ENCODE results near the gene KIRREL2. TPM values are rescaled to one million over a fixed set of nuclear protein-coding genes. Genes with fewer than 3 reads are reported as not detected.
"Not testable (repeated sequence)": the region's sequence is repeated elsewhere in the genome, so short reads cannot be mapped to it uniquely, and the experiment has no call there.

KIRREL2 gene
- total RNA-seq, 2 donors from 2014 or later, result 0.06 TPM; not detected in 1

- intact Hi-C loops (cut with DNase I), result no loop called here
- ATAC-seq (no peak), DNase-seq (no peak)
Observed at GRCh38 chr19:35889370-35890112, 32.8 kb downstream of the KIRREL2 start.

GRCh38 chr19:35890113-35890650, 33.5 kb downstream of the KIRREL2 start:
- ATAC-seq (no peak), DNase-seq (no peak)
- intact Hi-C loops (cut with DNase I), result no loop called here

- ATAC-seq; intact Hi-C loops (cut with DNase I); DNase-seq: not testable (repeated sequence)
Observed at GRCh38 chr19:35891819-35892218, 35.1 kb downstream of the KIRREL2 start.

- DNase-seq (no peak), ATAC-seq (no peak)
- intact Hi-C loops (cut with DNase I), result no loop called here
Observed at GRCh38 chr19:35894342-35894741, 37.6 kb downstream of the KIRREL2 start.

- ATAC-seq, result no peak
- DNase-seq, result no peak
- intact Hi-C loops (cut with DNase I), result no loop called here
Observed at GRCh38 chr19:35895911-35896642, 39.4 kb downstream of the KIRREL2 start.

GRCh38 chr19:35896643-35897040, 39.9 kb downstream of the KIRREL2 start:
- DNase-seq, result no peak
- intact Hi-C loops (cut with DNase I), result no loop called here

GRCh38 chr19:35897706-35898451, 41.2 kb downstream of the KIRREL2 start:
- ATAC-seq (no peak), DNase-seq (no peak)
- intact Hi-C loops (cut with DNase I), result no loop called here

More at GRCh38 chr19:35896643-35897040, 39.9 kb downstream of the KIRREL2 start:
- ATAC-seq, result no peak

GRCh38 chr19:35898499-35898809, 41.7 kb downstream of the KIRREL2 start:
- ATAC-seq (no peak), DNase-seq (no peak)
- intact Hi-C loops (cut with DNase I), result no loop called here

GRCh38 chr19:35899547-35900214, 43.0 kb downstream of the KIRREL2 start:
- ATAC-seq, result peak; percentile 87
- DNase-seq, result peak; percentile 88
- intact Hi-C loops (cut with DNase I), result no loop called here

- no peak for ATAC-seq
- no peak for DNase-seq
- intact Hi-C loops (cut with DNase I), result no loop called here
Observed at GRCh38 chr19:35901055-35901644, 44.4 kb downstream of the KIRREL2 start.

- ATAC-seq (no peak), DNase-seq (no peak)
- intact Hi-C loops (cut with DNase I), result no loop called here
Observed at GRCh38 chr19:35901854-35902661, 45.3 kb downstream of the KIRREL2 start, which contains the start of gene HCST. Gene HCST (plus strand): TSS chr19:35902529. CDS start chr19:35902594, 65 bp downstream.

- DNase-seq (no peak), ATAC-seq (no peak)
- intact Hi-C loops (cut with DNase I), result no loop called here
Observed at GRCh38 chr19:35902870-35903475, 46.3 kb downstream of the KIRREL2 start.

GRCh38 chr19:35903550-35904179, 47.0 kb downstream of the KIRREL2 start:
- peak; percentile 31 to 49 for ATAC-seq

GRCh38 chr19:35904311-35905068, 47.8 kb downstream of the KIRREL2 start:
- ATAC-seq, result no peak
- intact Hi-C loops (cut with DNase I), result no loop called here
- DNase-seq, result no peak

More at GRCh38 chr19:35903550-35904179, 47.0 kb downstream of the KIRREL2 start:
- intact Hi-C loops (cut with DNase I), result no loop called here
- peak; percentile 78 for DNase-seq

- DNase-seq (no peak), ATAC-seq (no peak)
- intact Hi-C loops (cut with DNase I), result no loop called here
Observed at GRCh38 chr19:35905178-35905727, 48.5 kb downstream of the KIRREL2 start.

GRCh38 chr19:35907377-35907745, 50.6 kb downstream of the KIRREL2 start:
- no peak for ATAC-seq
- intact Hi-C loops (cut with DNase I), result no loop called here
- DNase-seq, result no peak

Measured in left cardiac atrium (tissue), 4 donors.